MCF 10A (cell line): ENCODE data around the gene TSR3. TPM values are rescaled to one million over a fixed set of nuclear protein-coding genes. Genes with fewer than 3 reads are reported as not detected.

Source experiments
- BruUV-seq: library from RNA; stranded (reverse); fragments of 400-500 nt; replicated peaks from 2 replicates; lab custom pipeline; 2021; lab: Mats Ljungman, UMichigan
- CTCF ChIA-PET: fragments of 300-600 bp; sonication (Branson Sonifier 250); formaldehyde crosslinking; extraction: SDS; loops from one replicate; lab custom pipeline; 2021; ENCODE audit warnings: antibody characterized with exemption, inconsistent platforms; lab: Yijun Ruan, JAX
- POLR2A ChIA-PET: fragments of 300-600, 350-650 bp; sonication (Branson Sonifier 250); formaldehyde crosslinking; extraction: SDS; loops from one replicate; lab custom pipeline; 2020; ENCODE audit warnings: antibody characterized with exemption, inconsistent platforms; lab: Yijun Ruan, JAX
- DNase-seq: peaks from one replicate; pipeline ENCODE4 v3.0.0-alpha.2; 2018; ENCODE audit not compliant: unreplicated experiment
- H3K27ac Mint-ChIP-seq: one replicate; pipeline ENCODE4 v1.8.0; 2022; ENCODE audit warnings: mild to moderate bottlenecking, low read depth, mixed read lengths; ENCODE audit not compliant: unreplicated experiment
- H3K27me3 Mint-ChIP-seq: one replicate; pipeline ENCODE4 v1.8.0; 2022; ENCODE audit warnings: mixed read lengths; ENCODE audit not compliant: insufficient read depth, unreplicated experiment
- H3K36me3 Mint-ChIP-seq: one replicate; pipeline ENCODE4 v1.8.0; 2022; ENCODE audit warnings: mild to moderate bottlenecking, moderate library complexity, mixed read lengths; ENCODE audit not compliant: insufficient read depth, unreplicated experiment
- H3K4me1 Mint-ChIP-seq: one replicate; pipeline ENCODE4 v1.8.0; 2022; ENCODE audit warnings: mixed read lengths; ENCODE audit not compliant: insufficient read depth, unreplicated experiment
- H3K4me3 Mint-ChIP-seq: one replicate; pipeline ENCODE4 v1.8.0; 2022; ENCODE audit warnings: mild to moderate bottlenecking, moderate library complexity, mixed read lengths; ENCODE audit not compliant: unreplicated experiment
- H3K9me3 Mint-ChIP-seq: one replicate; pipeline ENCODE4 v1.8.0; 2022; ENCODE audit warnings: mixed read lengths; ENCODE audit not compliant: unreplicated experiment
- CTCF ChIP-seq: fragments of 200-600 bp; IDR thresholded peaks from one replicate; pipeline ENCODE4 v1.8.0; 2022; ENCODE audit warnings: antibody characterized with exemption, mild to moderate bottlenecking; ENCODE audit not compliant: unreplicated experiment
- intact Hi-C: fragments of 100-400 bp; cut with micrococcal nuclease; formaldehyde crosslinking; loops from 2 replicates; pipeline ENCODE4 v1.14.1; 2022
- total RNA-seq: library from RNA; stranded (reverse); gene quantifications from 2 replicates; pipeline ENCODE4 v1.2.3, GENCODE V29; 2022

The TSR3 gene
- total RNA-seq, 1 experiment from 2014 or later = 49.6 TPM

- CTCF ChIA-PET = interaction anchor here (0.6 kb wide), 2 partner anchors 9 to 12 kb away, joined by 3 to 4 read pairs; no protein-coding TSS in a partner anchor
Observed at GRCh38 chr16:1380195-1380594, 28.5 kb upstream of the TSR3 start.

GRCh38 chr16:1379304-1380076 lies 27.8 kb upstream of the TSR3 start:
- peak; percentile 65 for DNase-seq
- TF ChIP-seq CTCF = no peak
- ChIA-PET POLR2A (interaction anchor here (0.6 to 1.9 kb wide), 7 partner anchors 15 to 403 kb away, joined by 3 to 8 read pairs (median 4); partner anchors contain the start of genes NUBP2, SPSB3, UBE2I and UQCC4), CTCF (interaction anchor here (0.6 to 1.0 kb wide), 3 partner anchors 9 to 14 kb away, joined by 3 to 4 read pairs (median 3); no protein-coding TSS in a partner anchor)
- Mint-ChIP-seq H3K27me3 (no peaks in the 10 kb centered on the region), H3K4me3 (peak overlapping the region; percentile 71), H3K36me3 (peaks cover 27% of the 10 kb centered on the region), H3K9me3 (no peaks in the 10 kb centered on the region), H3K27ac (peak overlapping the region; percentile 46), H3K4me1 (peaks cover 5% of the 10 kb centered on the region)
- BruUV-seq = no TSS peak
- intact Hi-C loops = no loop called here

More at GRCh38 chr16:1380195-1380594, 28.5 kb upstream of the TSR3 start:
- H3K4me1 Mint-ChIP-seq = peaks cover 5% of the 10 kb centered on the region
- intact Hi-C loops = no loop called here
- POLR2A ChIA-PET = interaction anchor here (0.6 to 1.9 kb wide), 4 partner anchors 16 to 656 kb away, joined by 3 to 6 read pairs (median 4); partner anchors contain the start of gene UBE2I
- BruUV-seq = no TSS peak
- peaks cover 27% of the 10 kb centered on the region for H3K36me3 Mint-ChIP-seq
- no peaks in the 10 kb centered on the region for H3K9me3 Mint-ChIP-seq
- TF ChIP-seq CTCF = no peak
- no peak for DNase-seq
- H3K27ac Mint-ChIP-seq = peak overlapping the region; percentile 46
- no peaks in the 10 kb centered on the region for H3K27me3 Mint-ChIP-seq
- H3K4me3 Mint-ChIP-seq = peak overlapping the region; percentile 59

GRCh38 chr16:1378804-1379303 lies 27.2 kb upstream of the TSR3 start:
- intact Hi-C loops = no loop called here
- Mint-ChIP-seq H3K36me3 (peaks cover 27% of the 10 kb centered on the region), H3K4me1 (peaks cover 5% of the 10 kb centered on the region), H3K27ac (peak overlapping the region; percentile 35), H3K4me3 (peak overlapping the region; percentile 71), H3K27me3 (no peaks in the 10 kb centered on the region), H3K9me3 (no peaks in the 10 kb centered on the region)
- POLR2A ChIA-PET = interaction anchor here (0.6 to 1.9 kb wide), 8 partner anchors 14 to 404 kb away, joined by 3 to 8 read pairs (median 4); partner anchors contain the start of genes NUBP2, SPSB3, UBE2I and UQCC4
- peak; percentile 74 for DNase-seq
- no peak for TF ChIP-seq CTCF
- BruUV-seq = TSS peak; percentile 73
- CTCF ChIA-PET = interaction anchor here (1.0 kb wide), 1 partner anchor 14 kb away, joined by 3 read pairs; no protein-coding TSS in a partner anchor
